Stimulated activated CD4-positive, alpha-beta T cell treated with anti-CD3 and anti-CD28 coated beads, Interleukin-12 subunit alpha, Interleukin-12 subunit beta, amount 100 ng/mL, for 4 hours (primary cell): ENCODE data around the gene ESPNL.

ENCODE experiments used
- DNase-seq: peaks from one replicate; pipeline ENCODE4 v3.0.0-alpha.2; 2020

ESPNL gene

DNA sequence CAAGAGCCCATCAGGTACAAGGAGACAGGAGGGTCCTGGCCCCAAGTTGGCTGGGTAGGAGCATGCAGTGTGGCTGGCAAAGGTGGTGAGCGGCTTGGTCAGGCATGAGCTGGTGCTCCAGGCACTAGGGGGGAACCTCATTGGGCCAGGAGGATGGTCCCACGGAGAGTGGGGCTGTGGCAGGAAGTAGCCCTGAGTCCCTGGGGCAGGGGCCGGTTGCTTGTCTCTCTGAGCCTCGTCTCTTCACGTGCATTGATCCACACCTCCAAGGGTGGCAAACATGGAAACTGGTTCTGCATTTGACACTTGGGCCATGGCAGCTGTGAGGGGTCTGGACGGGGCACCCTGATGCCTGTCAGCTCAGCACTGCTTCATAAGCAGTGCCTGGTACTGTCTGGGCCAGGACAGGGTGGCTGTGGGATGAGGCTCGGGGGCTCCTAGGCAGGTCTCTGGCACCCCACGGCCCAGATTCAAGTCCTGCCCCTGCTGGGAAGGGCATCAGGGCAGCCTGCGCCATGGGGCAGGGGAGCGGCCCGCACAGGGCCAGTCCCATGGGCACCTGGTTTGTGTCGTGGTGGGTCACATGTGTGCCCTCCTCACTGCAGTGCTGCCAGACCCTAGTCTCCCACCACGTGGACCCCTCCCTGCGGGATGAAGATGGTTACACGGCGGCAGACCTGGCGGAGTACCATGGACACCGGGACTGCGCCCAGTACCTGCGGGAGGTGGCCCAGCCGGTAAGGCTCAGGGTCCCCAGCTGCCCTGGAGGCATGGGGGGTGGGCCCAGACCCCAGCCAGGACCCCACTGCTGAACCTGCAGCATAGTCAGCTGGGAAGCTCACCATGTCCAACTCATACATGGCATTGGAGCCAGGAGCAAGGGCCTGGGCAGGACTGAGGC is 16.4 kb downstream of the ESPNL start:
- DNase-seq: no peak

DNA sequence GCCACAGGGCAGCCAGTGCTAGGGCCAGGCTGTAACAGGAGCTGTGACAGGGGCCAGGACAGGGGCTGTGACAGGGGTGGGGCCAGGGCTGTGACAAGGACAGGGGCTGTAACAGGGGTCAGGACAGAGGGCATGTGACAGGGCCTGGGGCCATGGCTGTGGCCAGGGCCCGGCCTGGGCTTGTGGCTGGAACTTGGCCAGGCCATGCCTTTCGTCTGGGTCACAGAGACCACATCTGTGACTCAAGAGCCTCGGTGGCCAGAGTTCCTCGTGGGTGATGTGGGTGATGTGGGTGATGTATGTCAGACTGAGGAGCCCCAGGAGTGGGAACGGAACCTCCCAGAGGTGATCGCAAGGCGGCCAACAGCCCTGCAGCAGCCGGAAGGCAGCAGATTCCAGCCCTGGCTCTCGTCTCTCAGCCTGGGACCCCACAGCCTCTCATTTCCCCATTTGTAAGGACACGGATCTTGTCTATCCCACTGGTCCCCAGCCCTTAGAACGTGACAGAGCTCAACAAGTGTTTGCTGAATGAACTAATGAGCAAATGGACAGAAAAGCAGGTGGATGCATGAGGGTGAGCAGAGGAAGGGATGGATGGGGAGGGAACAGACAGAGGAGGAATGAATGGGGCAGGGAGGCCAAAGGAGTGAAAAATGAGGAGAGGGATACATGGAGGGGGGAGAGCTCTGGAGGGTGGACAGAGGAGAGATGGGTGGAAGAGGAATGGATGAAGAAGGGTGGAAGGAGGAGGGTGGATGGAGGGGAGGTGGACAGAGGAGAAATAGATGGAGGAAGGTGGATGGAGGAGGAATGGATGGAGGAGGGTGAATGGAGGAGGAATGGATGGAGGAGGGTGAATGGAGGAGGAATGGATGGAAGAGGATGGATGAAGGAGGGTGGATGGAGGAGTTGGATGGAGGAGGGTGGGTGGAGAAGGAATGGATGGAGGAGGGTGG is 17.3 kb downstream of the ESPNL start:
- no peak for DNase-seq

DNA sequence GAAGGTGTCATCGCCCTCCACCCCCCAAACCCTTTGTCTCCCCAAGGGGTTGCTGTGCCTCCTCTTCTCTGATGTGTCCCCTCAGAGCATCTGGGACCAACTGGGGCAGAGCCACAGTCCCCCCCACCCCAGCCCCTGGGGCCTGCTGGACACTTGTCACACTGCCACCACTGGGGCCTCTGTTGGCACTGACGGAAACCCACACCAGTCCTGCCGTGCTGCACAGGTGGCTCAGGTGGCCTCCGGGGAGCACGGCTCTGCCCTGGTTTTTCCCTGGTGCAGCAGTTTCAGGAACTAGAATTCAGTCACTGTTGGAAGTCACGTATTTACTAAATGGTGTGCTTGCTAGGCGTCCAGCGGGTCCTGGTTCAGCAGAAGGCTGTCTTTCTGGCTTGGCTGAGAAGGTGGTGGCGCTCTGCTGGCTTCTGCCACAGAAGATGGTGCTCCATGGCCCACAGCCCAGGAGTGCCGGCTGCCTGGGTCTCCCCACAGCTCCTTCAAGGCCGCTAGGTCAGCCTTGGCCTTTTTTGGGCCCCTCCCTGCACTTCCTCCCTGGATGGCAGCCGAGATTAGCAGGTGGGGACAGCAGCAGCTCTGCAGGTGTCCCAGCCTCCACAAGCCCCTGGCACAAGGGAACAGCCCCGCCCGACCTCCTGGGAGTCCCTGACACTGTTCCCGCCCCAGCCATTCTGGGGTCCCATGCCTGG is 19.8 kb downstream of the ESPNL start:
- no peak for DNase-seq

DNA sequence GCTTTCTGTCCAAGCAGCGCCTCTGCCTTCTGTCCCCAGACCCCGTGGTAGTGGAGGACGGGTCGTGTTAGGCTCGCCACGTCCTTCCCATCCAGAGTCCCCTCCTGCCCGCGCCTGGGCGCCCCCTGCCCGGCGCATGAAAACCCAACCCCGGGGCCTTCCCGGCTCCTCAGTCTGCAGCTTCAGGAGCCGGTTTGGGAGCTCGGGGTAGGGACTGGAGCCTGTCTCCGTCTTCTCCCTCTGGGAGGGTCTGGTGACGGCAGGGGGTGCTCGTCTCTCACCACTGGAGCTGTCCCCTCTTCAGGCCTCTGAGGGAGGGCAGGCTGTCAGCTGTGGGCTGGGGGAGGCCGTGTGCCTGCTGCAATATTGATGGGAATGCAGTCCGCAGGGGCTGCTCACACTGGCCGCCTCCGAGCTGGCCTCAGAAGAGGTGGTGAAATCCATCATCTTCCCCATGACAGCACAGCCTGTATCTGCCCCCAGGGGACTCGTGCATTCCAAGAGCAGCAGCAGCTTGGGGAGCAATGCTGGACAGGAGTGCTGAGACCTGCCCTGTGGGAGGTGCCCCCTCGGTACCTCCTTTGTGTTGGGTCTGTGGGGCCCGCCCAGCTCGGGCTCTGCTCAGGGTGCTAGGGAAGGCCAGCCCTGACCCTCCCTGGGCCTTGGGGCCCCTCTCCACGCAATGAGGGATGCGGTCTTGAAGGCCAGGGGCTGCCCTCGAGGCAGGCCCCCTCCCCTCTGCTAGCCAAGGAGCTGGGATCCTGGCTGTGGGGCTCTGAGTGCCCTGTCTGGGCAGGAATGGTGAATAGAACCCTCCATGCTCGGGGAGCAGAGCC is 20.5 kb downstream of the ESPNL start:
- no peak for DNase-seq

DNA sequence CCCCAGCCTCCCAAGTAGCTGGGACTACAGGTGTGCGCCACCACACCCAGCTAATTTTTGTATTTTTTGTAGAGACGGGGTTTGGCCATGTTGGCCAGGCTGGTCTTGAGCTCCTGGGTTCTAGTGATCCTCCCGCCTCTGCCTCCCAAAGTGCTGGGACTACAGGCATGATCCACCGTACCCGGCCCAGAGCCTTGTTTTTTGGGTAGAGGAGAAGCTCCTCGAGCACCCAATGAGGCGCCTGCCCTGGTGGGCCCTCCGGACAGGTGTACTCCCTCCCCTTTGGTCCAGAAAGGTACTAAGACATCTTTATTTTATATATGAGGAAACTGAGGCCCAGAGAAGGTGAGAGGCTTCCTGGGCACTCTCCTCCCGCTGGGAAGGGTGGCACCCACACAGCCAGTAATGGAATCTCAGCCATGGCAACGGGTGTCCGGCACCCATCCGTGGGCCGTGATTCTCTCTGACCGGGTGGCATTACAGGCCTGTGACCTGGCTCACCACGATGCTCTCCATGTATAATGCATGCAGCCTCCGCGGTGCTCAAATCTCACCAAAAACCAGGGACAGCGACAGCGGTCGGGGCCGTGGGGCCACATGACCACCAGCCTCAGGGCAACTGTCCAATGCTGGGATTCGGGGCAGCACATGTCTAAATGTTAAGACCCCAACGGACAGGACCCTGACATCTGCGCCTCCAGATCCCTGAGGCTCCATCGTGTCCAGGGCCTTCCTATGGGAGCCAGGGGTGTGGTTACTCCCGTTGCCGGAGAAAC is 21.6 kb downstream of the ESPNL start:
- no peak for DNase-seq

DNA sequence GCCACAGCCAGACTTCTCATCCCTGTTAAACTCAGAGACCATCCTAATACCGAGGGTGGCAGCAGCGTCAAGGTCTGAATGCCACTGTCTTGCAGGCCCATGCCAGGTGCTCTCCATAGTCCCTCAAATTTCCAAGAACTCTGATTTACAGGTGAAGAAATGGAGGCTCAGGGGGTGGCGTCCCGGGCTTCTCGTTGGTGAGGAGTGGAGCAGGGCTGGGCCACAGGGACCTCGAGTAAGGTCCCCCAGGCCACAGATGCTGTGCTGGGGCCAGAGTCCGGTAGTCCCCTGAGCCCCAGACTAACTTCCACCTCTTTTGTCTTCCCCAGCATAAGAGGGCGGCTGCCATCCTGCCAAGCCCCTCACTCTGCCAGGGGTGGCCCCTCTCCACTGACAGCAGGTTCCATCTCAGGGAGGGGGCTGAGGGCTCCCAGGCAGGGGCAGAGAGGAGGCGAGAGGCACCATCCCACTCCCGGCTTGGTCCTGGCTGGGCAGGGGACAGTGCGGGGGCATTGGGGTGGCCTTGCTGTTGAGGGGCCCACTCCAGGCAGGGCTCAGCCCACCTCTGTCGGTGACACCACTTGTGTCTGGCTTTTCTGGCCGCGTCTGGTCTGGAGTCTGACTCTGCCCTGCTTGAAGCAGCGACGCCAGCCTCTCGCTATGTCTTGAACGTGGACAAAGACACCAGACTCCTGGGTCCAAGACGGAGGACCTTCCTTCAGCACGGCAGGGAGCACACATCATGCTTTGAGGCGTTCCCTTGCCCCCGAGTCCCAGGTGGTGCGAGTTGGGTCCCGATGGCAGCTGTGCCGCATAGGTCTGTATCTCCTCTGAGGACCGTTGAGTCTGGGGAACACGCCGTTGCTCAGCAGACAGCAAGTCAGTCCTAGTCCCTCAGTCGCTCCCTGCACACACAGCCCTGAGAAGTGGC is 22.4 kb downstream of the ESPNL start:
- DNase-seq: no peak

DNA sequence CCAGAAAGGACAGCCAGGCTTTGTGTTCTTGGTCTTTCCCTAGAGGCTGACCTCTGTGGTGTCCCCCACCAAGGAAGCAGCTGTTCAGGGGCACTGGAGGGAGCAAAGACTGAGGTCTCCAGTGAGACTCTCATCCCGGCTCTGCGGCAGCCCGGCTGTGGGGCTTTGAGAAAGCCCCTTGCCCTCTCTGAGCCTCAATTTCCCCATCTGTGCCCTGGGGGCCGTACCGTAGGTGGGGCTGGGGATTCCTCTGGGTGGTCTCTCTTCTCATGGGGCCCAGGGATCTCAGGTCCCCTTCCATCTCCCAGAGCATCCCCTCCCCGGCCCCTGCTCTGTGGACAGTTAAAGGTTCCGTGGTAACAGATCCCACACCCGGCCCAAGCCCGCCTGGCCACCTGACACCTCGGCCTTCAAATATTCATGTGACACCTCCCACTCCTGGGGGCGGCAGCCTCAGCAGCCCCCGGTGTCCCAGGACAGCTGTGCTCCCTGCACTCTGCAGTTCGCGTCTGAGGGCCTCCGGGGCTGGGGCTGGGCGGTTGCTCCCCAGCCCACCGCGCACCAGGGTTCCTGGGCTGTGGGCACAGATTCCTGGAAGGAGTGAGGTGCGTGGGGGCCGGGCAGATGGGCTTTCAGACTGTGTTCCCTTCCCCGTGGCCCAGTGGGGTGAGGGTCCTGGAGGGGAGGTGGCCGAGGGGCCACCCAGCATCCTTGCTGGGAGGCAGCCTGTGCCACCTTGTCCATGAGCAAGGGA is 23.3 kb downstream of the ESPNL start:
- DNase-seq: no peak

DNA sequence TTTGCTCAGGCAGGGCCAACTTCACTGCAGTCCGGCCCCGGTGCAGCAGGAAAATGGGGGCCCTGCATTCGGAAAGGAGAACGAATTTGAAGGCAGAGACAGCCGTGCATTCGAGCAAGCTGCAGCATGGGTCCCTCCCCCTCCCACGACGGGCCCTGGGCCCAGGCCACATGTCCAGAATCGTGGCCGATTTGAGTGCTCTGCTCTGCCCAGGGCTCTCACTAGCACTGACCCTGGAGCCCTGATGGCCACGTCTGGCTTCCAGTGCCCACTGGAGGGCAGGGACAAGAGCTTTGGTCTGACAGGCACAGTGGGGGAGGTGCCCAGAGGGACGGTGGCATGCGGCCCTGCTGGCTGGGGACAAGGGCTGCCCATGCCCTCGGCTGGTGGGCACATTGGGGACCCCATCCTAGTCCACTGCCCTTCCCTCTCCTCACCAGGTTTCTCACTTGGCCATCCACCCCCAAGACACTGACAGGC is 23.9 kb downstream of the ESPNL start:
- DNase-seq: no peak

DNA sequence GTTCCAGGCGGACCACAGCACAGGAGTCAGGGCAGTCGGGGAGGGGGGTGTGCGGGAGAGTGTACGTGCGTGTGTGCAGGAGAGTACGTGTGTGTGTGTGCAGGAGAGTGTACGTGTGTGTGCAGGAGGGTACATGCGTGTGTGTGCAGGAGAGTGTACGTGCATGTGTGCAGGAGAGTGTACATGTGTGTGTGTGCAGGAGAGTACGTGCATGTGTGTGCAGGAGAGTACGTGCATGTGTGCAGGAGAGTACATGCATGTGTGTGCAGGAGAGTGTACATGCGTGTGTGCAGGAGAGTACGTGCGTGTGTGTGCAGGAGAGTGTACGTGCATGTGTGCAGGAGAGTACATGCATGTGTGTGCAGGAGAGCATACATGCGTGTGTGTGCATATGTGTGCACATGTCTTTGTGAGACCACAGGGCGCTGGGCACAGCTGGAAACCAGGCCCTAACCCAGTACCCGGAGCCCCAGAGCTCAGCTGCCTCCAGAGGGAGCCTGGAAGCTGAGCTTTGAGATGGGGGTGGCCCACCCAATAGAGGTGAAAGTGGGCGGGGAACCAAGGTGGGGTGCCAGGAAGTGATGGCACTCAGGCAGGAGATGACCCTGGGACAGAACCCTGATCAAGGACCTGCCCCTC is 24.5 kb downstream of the ESPNL start:
- no peak for DNase-seq

DNA sequence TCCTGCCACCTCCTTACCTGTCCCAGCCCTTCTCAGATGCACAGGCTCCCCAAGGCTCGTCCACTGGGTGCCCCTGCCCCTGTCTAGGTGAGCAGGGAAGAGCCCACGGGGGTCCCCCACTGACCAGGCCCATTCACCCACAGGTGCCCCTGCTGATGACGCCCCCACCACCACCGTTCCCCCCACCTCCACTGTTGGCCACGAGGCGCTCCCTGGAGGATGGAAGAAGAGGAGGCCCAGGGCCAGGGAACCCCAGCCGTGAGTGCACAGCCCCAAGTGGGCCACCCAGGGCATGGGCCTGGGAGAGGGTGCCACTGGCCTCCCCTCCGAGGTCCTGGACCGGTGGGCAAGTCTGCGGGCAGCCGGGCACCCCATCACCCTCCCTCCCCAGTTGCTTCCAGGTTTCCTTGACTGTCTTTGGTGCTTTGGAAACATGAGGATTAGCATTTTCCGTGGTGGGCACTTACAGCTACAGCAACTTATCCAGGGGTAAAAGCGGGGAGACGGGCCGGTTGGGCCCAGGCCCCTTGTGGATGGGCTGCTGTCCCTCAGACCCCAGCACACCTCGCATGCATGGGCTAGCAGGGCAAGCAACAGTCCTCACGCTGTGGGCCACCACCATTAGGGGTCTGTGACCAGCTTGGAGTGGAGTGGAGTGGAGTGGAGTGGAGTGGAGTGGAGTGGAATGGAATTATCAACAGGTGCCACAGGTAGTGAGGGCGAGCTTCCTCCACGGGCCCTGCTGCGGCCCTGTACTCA is 25.2 kb downstream of the ESPNL start:
- no peak for DNase-seq

DNA sequence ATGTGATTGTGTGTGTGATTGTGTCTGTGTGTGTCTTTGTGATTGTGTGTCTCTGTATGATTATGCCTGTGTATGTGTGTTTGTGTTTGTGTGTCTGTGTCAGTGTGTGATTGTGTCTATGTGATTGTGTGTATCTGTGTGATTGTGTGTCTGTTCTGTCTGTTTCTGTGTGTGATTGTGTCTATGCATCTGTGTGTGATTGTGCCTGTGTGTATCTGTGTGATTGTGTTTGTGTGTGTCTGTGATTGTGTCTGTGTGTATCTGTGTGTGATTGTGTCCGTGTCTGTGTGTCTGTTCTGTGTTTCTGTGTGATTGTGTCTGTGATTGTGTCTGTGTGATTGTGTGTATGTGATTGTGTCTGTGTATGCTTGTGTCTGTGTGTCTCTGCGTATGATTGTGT is 26.2 kb downstream of the ESPNL start:
- no peak for DNase-seq

DNA sequence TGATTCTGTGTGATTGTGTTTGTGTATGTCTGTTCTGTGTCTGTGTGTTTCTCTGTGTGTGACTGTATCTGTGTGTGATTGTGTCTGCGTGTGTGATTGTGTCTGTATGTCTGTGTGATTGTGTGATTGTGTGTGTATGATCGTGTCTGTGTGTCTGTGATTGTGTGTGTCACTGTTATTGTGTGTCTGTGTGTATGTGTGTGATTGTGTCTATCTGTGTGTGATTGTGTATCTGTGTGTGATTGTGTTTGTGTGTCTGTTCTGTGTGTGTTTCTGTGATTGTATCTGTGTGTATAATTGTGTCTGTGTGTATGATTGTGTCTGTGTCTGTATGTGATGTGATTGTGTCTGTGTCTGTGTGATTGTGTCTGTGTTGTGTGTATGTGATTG is 26.6 kb downstream of the ESPNL start:
- no peak for DNase-seq

DNA sequence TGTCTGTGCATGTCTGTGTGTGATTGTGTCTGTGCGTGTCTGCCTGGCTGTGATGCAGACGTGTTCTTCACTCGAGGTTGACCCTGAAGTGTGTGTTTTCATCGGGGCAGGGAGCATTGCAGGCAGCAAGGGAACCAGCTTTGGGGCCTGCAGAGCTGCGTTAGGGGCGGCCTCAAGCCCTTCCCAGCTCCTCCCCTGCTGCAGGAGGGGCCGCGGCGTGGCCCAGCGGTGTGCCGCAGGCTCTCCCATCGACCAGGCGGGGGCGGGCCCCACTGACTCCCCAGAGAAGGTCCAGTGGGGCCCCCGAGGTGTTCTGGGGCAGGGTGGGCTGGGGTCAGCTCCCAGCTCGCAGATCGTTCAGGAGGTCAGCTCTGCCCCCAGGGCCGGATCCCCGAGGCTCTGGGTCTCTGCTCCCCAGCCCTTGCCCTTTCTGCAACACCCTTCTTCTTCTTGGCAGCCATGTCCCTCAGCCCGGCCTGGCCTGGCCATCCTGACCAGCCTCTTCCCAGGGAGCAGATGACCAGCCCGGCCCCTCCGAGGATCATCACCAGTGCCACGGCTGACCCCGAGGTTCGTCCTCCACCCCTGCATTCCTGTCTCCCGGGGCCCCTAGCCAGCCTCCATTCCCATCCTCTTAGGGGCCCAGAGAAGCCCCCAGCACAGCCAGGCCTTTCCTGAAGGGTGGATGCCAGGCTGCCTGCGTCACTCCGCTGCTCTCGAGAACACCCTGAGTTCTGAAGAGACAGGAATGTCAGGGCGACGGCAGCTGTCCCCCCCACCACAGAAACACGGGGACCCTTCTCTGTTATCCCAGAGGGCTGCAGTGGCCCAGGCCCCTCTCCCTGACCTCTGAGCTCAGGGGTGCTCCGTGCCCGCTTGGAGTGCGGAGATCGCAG is 27.3 kb downstream of the ESPNL start:
- DNase-seq: no peak

DNA sequence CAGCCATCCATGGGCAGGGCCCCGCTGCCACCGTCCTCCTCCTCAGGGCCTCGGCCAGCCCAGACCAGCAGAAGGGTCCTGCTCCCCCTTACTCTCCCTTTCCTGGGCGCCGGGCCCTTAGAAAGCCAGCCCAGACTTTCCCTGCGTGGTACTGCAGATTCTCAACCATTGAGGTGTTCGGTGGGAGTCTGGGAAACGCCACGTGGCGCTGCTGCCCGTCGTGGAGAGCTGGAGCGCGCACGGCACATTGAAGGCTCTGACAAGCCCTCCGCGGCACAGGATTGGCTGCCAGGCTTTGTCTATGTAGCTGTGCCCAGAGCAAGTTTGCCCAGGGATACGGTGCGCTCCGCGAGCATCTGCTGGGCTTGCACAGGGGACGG is 27.9 kb downstream of the ESPNL start:
- DNase-seq: no peak

DNA sequence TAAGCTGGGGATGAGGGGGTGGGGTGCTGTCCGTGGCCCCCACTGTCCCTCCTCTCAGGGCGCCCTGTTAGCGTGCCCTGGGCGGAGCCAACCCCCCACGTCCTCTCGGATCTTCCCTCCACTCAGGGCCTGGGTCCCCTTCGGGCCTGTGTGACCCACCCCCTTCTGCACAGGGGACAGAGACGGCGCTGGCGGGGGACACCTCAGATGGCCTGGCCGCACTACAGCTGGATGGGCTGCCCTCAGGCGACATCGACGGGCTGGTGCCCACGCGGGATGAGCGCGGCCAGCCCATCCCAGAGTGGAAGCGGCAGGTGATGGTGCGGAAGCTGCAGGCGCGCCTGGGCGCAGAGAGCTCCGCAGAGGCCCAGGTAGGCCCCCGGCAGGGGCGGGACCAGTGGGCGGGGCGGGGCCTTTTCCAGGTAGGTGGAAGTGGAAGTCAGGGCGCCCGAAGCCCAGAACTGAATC is 28.4 kb downstream of the ESPNL start:
- DNase-seq: no peak

DNA sequence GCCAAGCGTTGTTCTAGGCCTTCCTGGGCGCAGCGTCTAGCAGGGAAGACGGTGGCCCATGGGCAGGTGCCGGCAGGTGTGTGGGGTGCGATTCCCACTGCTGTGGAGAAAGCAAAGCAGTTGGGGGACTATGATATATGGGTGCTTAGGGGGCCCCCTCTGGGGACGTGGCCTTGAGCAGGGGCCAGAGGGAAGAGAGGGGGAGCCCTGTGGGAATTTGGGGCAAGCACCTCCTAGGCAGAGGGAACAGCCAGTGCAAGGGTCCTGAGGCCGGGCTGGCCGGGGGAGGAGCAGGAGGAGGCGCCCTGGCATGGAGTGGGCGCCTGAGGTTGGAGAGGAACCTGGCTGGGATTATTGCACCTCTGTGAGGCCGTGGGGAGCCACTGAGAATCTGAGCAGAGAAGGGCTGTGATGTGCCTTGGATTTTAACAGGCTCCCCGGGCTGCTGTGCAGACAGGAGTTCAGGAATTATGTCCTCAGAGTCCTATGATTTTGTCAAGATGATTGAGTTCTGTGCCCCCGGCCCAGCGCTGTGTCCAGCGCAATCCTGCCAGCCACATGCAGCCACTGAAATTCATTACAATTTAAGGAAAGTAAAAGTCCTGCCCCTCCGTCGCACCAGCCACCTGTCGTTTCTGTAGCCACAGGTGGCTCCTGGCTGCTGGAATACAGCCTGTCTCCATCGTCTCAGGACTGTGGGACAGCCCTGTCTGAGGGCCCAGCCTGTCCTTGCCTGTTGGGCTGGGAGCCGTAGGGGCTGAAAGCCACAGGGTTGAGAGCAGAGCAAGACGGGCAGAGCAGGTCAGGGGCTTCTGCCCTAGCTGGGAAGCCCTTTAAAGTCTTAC is 29.2 kb downstream of the ESPNL start:
- no peak for DNase-seq
